GM06990 (cell line): ENCODE data around the gene NOSTRIN.

ENCODE experiments used
- DNase-seq: peaks from one replicate; pipeline ENCODE4 v3.0.0-alpha.2; 2011; ENCODE audit not compliant: insufficient read length; ENCODE audit errors: extremely low read depth
- H3K27me3 ChIP-seq: replicated peaks from 2 replicates; pipeline ENCODE4 v1.6.0; 2011; ENCODE audit warnings: low read length; ENCODE audit not compliant: control insufficient read depth, insufficient read depth
- H3K36me3 ChIP-seq: 2 replicates; pipeline ENCODE4 v1.5.1; 2011; ENCODE audit warnings: low read length; ENCODE audit not compliant: control insufficient read depth, insufficient read depth
- H3K4me3 ChIP-seq: replicated peaks from 2 replicates; pipeline ENCODE4 v1.5.1; 2011; ENCODE audit warnings: low read depth, mild to moderate bottlenecking, control low read depth, low read length
- CTCF ChIP-seq: IDR thresholded peaks from 2 replicates; pipeline ENCODE4 v1.5.1; 2011; ENCODE audit warnings: low read length, control low read depth, mild to moderate bottlenecking, inconsistent platforms; ENCODE audit not compliant: insufficient read depth, poor library complexity, severe bottlenecking

Gene NOSTRIN

GRCh38 chr2:168889635-168890005, 87.2 kb downstream of the NOSTRIN start:
- DNase-seq = no peak
- Histone ChIP-seq H3K36me3 (no peaks in the 10 kb centered on the region; the same call in 1 of the 2 replicates), H3K4me3 (peak overlapping the region; percentile 87), H3K27me3 (no peaks in the 10 kb centered on the region)
- no peak for TF ChIP-seq CTCF

- H3K36me3 ChIP-seq = no peaks in the 10 kb centered on the region; the same call in 1 of the 2 replicates
- peak within 1 kb of the TSS; percentile 87 for H3K4me3 ChIP-seq
- H3K27me3 ChIP-seq = no peaks in the 10 kb centered on the region
- peak; percentile 87 for DNase-seq
- no peak for TF ChIP-seq CTCF
These were observed 87.8 kb downstream of the NOSTRIN start, which contains the start of gene SPC25 for GRCh38 chr2:168890006-168890782. Gene SPC25, minus strand, starts transcription at chr2:168890430. Its CDS starts 911 bp downstream, at chr2:168889519.

GRCh38 chr2:168892327-168892726, 89.9 kb downstream of the NOSTRIN start:
- Histone ChIP-seq H3K27me3 (no peaks in the 10 kb centered on the region), H3K4me3 (no peak overlapping the region), H3K36me3 (no peaks in the 10 kb centered on the region; the same call in 1 of the 2 replicates)
- DNase-seq = no peak
- no peak for TF ChIP-seq CTCF

GRCh38 chr2:168894101-168894500, 91.7 kb downstream of the NOSTRIN start:
- Histone ChIP-seq H3K36me3 (no peaks in the 10 kb centered on the region), H3K27me3 (no peaks in the 10 kb centered on the region), H3K4me3 (no peak overlapping the region)
- TF ChIP-seq CTCF = no peak
- DNase-seq = no peak

- H3K4me3 ChIP-seq = no peak overlapping the region
- H3K36me3 ChIP-seq = no peaks in the 10 kb centered on the region
- no peak for DNase-seq
- H3K27me3 ChIP-seq = no peaks in the 10 kb centered on the region
- TF ChIP-seq CTCF = no peak
These were observed 92.3 kb downstream of the NOSTRIN start for GRCh38 chr2:168894720-168895119.
